8988T (cell line): ENCODE results near the gene IRAG1.

ENCODE experiments used
- DNase-seq: peaks from one replicate; pipeline ENCODE4 v3.0.0; 2011

IRAG1 gene

DNA sequence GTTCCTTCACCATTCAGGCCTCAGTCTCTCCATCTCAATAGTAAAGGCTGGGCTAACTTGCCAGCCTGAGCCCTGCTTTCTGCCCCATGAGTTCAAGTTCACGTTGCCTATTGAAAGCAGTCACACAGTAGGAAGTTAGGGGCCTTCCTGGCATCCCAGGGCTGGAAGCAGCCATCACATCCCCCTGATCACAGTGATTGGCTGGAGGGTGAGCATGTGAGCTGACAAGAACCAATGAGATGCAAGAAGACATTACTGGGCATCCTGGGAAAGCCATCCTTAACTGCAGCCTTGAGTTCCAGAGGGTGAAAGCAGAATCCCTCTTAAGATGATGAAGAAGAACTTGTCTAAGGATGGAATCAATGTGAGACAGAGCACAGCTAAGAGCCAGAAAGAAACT lies 29.1 kb downstream of the IRAG1 start:
- DNase-seq = no peak

- no peak for DNase-seq
These were observed 29.6 kb downstream of the IRAG1 start for GRCh38 chr11:10663990-10664389.

DNA sequence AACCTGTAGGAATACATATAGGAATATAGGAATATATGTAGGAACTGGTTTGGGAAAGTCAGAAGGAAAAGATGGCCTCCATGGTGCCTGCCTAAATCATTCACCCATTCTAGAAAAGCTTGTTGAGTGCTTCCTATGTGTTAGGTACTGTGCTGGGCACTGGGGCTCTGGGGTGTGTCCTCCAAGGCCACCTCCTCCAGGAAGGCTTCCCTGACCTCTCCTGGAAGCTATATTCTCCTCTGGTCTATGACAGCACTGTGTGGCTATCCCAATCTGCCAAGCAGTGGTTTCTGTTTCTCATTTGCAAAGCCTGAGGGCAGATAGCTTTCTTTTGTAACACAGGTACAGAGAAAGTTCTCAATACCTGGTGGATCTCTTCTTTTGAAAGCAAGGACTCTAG lies 30.2 kb downstream of the IRAG1 start:
- DNase-seq = no peak

- DNase-seq = no peak
These were observed 33.2 kb downstream of the IRAG1 start for GRCh38 chr11:10660323-10660722.

GRCh38 chr11:10659339-10660216 lies 34.0 kb downstream of the IRAG1 start:
- peak; percentile 37 for DNase-seq

DNA sequence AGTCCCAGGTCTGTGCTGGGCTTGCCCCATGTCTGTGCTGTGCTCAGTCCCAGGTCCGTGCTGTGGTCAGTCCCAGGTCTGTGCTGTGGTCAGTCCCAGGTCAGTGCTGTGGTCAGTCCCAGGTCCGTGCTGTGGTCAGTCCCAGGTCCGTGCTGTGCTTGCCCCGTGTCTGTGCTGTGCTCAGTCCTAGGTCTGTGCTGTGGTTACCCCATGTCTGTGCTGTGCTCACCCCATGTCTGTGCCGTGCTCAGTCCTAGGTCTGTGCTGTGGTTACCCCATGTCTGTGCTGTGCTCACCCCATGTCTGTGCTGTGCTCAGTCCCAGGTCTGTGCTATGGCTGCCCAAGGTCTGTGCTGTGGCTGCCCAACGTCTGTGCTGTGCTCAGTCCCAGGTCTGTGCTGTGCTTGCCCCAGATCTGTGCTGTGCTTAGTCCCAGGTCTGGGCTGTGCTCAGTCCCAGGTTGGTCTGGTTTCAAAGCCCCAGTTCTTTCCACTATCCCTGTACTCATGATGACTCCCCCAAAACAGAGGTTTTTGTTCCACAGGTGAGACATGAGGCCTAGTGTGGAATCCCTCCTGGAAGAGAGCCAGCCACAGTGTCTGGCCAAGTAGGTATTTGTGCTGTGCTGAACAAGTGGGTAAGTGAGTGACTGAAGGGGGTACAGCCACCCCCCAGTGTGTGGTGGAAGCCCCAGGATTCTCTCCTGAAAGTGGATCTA lies 34.8 kb downstream of the IRAG1 start:
- DNase-seq = no peak

- DNase-seq = no peak
These were observed 36.0 kb downstream of the IRAG1 start for GRCh38 chr11:10657308-10658271.

DNA sequence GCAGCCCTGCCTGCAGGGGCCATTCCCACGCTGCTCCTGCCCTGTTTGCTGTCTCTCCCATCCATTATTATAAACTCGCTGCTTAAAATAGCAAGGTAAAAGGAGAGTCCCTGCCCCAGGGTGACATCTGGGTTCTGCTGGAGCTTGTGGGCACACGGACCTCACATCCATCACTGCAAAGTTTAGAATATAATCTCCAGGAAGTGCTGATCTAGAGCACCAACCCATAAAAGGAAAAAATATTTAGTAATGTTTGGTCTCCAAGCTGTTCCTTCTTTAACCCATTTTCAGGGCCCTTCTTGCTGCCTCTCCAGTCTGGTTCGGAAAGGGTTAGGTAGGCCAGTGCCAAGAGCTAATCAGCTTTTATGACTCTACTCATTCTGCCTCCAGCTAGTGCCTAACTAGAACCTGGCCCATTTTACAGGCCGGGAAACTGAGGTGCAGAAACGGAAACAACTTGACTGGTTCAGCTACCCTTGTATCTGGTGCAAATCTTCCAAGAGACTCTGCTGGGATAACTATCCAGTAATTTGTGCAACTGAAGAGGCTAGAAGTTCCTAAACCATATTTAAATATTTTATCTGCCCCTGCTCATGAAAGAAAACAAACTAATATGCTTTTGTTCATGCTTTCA lies 37.5 kb downstream of the IRAG1 start:
- no peak for DNase-seq

- DNase-seq = no peak
These were observed 38.3 kb downstream of the IRAG1 start for GRCh38 chr11:10655227-10655626.

DNA sequence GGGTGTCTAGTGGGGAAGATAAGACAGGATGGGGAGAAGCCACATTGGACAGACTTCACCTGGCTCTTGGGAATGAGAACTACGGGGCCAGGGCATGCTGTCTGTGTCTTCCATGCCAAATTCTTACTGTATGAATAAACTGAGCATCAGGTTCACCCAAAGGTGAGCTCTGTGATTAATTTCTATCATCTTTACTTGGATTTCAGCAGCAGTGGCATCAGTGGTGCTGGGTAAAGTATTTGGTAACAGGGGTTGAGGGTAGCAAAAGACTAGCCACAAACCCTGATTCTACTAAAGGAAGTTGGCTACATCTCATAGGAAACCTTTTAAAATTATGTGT lies 38.8 kb downstream of the IRAG1 start:
- no peak for DNase-seq

DNA sequence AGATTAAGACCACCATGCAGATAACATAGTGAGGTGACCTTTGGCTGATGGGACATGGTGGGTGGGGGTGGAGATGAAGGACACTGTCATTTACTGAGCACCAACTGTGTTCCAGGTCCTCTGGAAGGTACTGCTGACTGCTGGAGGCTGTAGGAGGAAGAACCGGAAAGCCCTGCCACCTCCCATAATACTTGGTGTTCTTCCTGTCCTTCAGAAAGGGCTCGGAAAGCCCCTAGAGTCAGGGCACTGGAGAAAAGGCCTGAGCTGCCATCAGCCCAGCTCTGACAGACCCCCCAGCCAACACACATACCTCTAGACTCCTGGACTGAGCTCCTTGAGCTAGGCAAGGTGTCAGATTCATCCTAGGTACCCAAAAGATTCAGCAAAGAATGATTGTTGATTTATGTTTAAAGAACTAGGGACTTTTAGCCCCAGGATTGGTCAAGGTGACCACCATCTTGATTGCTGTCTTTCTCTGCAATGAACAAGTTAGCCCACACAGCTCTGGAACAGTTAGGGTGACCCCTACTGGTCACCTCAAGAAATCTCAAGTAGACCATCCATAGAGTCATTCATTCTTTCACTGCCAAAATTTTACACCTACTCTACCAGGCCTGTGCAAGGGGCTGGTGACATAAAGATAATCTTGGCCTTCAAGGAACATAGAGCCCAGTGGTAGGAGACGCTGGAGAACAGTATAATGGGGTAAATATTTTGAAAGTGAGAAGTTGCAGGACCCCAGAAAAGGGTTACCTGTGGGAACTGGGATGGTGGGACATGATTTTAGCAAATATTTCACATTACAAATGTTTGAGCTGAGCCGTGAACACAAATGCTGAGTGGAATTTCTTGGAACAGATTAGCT lies 39.4 kb downstream of the IRAG1 start:
- peak; percentile 32 for DNase-seq

DNA sequence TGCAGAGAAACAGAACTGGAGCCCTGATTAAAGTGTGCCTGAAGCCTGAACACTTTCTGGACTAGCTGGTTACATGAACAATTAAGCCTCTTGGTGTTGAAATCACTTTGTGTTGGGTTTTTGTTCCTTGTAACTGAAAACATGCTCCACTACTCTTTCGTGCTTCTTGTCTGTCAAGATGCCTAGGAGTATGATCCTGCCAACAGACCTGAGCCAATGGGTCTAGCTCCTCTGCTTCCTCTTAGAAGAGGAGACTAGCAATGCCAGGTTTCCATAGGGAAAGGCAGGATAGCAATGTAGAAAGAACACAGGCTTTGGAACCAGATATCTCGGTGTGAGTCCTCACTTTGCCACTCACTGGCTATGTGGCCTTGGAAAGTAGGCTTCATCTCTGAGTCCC lies 40.3 kb downstream of the IRAG1 start:
- DNase-seq = no peak

DNA sequence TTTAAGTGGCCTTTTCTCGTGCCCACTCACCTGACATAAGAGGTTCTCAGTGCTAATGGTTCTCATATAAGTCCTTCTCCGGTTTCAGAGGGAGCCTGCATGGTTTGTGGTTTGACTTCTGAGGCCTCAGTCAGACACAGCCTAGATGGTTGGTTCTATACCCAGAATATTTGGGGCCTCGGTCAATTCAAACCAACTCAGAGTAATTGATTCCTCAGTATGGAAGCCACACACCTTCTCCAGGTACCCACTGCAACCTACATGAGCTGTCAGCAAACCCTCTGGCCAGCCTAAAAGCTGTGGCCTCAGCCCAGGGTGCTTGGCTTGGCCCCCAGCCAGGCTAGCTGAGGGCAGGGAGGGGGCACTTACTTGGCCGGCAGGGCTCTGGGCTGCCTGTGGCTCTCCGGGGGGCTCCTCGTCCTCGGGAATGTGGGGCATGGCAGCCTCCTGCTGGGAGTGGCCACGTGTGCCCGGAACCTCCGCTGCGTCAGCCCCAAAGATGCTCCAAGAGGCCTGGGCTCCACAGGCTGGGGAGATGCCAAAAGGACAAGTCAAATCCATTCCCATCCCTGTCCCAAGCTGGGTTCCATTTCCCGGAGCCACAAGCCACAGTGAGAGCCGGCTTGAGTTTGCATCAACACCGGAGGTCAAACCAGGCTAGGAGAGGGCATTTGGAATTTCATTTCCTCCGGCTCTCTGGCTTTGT lies 41.7 kb downstream of the IRAG1 start:
- no peak for DNase-seq

- no peak for DNase-seq
These were observed 42.9 kb downstream of the IRAG1 start for GRCh38 chr11:10650630-10651029.

- DNase-seq = no peak
These were observed 43.4 kb downstream of the IRAG1 start for GRCh38 chr11:10650166-10650565.

GRCh38 chr11:10648871-10649270 lies 44.7 kb downstream of the IRAG1 start:
- DNase-seq = no peak

DNA sequence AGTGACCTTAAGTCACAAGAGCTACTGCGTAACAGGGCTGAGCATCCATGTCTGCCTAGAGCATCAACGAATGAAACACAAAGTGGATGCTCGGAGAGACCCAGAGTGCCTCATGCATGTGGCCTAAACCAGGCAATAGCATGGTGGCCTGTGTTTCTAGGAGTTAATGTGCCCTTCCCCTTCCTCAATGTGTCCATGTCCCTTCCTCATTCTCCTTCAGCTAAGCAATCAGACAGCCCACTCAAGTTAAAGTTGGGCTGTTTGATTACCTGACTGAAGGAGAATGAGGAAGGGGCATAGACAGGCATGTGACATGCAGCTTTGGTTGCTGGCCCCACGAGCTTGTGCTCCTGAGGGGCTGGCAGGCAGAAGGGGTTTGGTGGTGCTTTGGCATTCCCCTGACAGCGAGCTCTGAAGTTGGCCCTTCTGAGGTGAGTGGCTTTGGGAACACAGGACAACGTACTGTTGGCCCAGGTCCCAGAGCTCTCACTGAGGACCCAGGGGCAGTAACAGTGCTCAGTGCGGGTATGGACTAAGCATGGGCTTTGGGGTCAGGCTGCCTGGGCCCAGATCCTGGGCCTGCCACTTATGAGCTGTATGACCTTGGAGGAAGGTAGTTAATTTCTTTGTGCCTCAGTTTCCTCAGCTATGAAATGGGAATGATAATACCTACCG lies 46.7 kb downstream of the IRAG1 start:
- DNase-seq = no peak

DNA sequence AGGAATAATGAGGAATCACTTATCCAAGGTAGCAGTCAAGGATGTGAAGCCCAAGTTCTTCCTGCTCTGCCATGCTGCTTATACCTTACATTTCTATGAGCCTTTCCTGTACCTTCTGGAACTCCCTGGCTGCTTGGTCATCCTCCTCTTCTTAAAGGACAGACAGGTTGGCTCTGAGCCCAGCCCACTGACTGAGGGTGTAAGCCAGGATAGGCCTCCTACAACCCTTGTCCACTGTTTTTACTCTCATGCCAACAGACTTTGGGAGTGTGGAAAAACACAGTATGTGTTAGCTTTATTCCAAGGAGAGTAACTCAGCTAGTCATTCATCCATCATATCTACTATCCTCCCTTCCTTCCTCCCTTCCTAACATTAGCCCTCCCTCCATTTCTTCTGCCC lies 47.5 kb downstream of the IRAG1 start:
- no peak for DNase-seq

GRCh38 chr11:10645212-10645795 lies 48.3 kb downstream of the IRAG1 start:
- DNase-seq = no peak
